T follicular helper cell (primary cell): Measurements from ENCODE around the gene DMAP1.

Experiments
- DNase-seq: peaks from one replicate; pipeline ENCODE4 v3.0.0-alpha.2; 2020; ENCODE audit warnings: low read depth

DMAP1 gene

DNA sequence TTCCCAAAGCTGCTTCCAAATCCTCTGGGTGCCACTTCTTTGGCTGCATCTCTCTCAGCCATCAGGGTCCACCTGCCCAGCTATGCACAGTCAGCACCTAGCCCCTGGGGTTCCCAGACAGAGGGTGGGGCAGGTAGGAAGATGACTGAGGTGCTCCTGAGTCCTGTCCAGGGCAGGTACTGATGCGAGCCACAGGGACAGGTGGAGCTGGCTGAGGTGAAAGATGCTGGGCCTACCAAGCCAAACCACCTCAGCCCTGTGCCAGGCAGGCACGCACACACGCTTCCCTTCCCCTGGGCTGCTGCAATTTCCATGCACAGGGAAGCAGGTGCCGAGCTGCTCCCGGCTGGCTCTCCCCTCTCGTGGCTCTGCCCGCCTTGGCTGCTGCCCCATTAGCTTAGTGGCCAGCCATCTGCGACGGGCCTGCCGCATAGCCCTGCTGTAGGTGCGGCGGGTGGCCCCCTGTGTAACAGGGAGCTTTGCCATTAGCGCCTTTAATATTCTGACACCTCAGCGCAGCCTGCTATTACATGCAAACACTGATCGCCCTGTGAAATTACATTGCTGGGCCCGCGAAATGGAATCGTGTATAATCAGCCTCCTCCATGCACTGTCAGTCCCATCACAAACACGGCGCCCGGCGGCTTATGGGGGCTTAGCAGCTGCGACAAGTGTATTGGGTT, 38.9 kb downstream of the DMAP1 start:
- DNase-seq: no peak

DNA sequence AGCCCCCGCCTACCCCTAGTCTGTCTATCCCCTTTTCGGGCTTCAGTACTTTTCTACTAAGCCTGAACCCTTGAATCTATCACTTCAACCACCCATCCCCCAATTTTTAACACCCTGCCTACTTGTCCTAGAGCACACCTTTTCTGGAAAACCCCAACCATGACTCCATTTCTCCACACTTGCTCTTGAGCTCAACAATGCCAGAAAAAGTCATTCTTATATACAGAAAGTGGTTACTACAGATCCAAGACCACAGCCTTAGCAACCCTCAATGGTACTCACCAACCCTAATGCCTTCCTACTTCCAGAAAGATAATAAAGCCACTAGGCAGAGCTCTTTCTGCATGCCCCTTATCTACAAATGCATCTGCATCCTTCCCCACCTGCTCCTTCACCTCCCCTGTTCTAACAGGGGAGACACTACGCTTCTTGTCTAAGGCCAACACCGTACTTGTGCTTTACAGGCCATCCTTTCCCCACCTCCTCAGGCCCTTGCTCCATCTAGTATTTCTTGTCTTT, 41.2 kb downstream of the DMAP1 start:
- DNase-seq: no peak

DNA sequence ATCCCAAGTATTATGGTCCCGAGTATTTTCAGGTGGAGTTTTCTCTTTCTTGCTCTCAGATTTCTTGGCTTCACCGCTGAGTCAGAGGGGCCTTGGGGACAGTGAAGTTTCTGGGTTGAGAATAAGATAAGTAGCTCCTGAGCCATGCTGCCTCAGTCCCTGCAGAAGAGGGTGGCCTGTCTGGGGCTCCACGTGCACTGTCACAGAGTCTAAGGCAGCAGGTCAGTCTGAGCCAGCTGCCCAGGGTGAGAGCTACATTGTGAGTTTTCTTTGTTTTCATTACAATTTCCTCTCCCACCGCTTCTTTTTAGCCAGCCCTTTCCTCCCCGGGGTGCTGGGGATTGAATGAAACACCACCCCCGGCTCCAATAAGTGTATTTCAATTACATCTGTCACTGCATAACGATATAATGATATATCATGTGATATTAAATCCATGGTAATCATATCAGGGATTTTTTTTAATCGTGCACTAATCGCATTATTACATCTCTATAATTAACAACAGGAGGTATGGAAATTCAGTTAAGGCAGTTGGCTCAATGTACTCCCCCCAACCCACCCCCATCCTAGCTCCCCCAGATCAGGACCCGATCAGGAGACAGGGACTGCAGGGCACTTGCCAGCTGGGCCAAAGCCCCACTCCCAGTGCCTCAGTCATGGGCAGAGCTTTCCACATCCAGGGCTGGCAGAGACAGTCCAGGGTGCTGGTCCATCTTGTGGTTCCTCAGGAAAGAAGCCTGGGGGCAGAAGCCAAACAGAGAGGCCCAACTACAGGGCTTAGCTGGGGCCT, 43.7 kb downstream of the DMAP1 start:
- DNase-seq: no peak

DNA sequence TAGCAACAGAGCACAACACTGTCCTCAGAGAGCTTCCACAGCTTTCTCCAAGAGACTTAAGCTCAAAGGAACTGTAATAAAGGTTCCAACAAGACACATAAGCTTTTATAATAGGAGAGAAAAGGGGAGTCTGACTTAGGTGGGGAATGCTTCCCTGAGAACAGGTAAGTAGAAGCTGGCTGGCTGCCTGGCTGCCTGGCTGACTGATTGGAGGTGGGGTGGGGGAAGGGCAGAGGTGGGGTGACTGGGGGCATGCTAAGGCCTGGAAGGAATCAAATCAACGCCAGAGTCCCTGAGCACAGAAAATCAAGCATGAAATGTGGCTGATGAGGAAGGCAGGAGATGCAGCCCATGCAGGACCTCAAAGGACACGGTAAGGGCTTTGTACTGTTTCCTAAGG, 45.8 kb downstream of the DMAP1 start:
- DNase-seq: no peak

DNA sequence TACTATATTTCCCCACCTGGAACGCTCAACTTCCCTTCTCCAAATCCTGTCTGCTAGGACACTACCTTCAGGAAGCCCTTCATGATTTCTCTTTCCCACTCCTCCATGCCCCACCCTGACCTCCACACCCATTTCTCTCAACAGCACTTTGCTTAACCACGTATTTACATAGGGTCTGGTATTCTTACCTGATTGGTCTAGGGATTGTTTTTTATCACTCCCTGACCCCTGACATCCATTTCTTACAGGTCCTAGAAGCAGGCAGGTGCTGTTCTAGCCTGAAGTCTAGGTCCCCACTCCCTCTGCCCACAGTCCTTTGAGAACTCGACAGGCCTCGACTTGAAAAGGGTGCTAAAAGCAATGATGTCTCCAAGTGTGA, 47.5 kb downstream of the DMAP1 start:
- DNase-seq: no peak

DNA sequence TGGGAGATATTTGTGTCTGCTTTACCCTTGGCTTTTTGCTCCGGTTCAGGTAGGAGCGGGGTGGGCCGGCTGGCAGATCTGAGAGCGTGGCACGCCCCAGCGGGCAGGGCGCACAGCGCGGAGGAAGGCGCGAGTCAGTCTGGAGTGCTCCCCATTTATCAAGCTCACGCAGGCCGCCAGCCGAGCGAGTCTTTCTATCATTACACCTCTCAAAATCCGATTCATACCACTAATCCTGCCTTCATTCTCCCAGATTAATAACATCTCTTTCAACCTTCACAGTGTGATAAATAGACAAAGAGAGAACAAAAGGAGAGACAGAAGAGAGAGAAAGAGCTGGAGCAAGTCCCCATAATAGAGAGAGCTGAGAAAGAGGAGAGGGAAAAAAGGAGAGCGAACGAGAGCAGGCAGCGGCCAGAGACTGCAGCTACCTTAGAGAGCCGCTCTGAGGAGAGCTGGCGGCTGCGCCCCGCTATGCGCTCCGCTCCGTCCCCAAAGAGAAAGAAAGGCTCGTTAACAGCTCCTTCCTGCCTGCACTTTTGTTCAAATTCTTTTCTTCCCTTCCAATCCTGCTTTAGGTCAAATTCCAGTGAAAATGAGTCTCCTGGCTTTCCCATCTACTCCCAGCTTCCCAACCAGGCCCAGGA, 48.0 kb downstream of the DMAP1 start:
- no peak for DNase-seq

DNA sequence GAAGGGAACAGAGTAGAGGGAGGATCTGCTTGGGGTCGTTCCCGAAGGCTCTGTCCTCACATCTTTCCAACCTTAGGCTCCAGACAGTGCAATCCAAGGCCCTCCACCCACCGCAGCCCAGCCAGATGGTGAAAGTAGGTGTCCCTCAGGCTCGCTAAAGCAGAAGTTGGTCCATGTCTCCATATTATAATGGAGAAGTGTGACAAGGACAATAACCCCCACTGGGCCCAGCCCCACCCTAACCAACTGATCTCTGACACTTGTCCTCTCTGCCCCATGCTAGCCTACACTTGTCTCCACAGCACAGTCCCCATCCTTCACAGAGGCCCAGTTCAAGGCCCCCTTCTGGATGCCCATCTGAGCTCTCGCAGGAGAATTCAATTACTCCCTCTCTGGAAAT, 48.7 kb downstream of the DMAP1 start:
- DNase-seq: no peak

DNA sequence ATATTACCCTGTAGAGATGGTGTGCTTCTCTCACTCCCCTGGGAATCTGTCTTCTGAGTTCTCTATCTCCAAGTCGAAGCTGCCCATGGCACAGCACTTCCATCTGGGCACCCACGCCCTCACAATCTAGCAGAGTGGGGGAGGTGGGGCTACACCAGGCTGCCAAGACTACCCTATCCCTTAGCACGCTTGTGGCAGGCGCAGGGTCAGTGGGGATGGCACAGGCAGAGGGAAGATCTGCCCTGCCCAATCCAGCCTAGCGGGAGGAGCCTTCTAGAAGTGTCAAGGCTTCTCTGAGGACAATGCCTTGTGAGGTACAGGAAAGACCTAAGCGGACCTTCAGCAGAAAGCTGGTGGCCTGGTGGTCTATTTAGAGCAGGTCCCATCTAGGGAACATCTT, 49.1 kb downstream of the DMAP1 start:
- no peak for DNase-seq

DNA sequence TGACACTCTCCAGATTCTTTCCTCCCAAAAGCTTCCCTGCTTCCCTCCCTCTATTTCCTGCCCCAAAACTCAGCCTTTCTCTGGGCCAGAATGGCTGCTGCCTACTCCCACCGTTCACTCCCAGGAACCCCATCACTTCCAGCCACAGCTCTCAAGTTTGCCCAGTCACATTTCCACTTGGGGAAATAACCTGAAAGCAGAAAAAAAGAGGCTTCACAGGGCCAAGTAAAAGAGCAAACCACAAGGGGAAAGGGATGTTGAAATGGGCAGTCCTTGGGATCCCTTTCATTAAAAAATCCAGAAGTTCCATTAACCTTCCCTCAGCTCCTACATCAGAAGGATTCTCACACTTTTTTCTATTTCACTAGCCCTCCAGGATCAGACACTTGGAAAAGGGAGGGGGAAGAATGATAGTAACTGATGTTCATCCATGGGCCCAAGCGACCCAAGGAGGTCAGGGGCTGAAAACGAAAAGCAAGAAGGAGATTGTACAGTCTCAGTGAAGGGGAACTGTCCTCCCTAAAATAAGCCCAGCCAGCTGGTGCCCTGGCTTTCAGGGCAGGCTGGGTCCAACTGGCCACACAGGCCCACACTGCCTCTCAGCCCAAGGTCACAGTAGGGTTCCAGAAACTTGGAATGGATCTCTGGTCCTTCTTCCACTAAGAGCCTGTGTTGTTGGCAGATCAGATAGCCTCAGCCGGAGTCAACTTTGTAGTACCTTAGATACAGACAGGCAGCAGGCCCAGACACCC, 49.7 kb downstream of the DMAP1 start:
- no peak for DNase-seq

DNA sequence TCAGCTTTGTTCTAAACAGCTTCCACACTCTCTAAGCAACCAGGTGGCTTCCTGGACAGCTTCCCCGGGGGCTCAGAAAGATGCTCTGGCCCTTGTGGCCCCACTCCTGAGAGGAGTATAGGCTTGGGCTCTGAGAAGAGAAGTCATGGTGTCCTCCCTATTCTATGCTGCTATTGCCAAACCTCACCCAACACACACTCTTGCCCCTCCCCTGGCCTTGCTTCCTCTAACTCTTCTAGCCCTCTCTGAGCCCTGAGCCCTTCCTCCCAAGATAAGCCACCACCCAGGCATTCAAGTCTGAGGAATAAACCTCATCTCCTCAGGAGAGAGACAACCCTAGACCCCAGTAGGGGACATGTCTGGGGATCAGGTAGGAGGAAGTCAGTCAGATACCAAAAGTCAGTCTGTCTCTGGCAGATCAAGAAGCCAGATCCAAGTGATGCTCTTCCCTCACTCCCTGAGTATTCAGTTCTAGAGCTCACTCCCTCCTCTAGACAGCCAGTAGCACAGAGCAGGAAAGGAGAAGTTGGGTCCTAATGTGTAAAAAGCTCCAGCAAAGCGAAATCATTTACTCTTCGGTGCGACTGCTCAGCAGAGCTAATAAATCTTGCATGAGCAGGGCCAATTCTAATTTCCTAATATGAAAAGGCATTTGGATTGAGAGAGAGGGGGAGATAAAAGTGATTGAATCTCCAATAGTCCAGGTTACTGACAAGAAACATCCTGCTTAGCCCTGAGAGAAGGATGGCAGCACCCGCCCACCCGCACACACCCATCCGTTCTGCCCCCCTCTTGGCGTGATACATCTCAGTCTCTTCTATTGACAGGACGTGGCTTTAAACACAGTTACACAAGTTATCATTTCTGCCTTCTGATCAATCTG, 50.5 kb downstream of the DMAP1 start:
- no peak for DNase-seq

DNA sequence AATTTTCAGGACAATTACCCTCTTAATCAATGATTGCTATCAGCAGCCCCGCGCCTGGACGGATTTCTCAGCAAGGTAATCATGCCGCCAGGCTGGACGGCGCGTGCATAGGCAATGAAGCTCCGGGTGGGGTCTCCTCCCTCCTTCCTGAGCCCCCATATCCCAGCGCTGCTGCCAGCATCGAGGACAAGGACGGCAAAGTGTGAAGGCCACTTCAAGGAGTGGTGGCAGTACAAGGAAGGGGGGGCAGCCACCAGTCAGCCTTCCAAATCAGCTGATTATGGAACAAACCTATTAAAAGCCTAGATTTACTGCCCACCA, 51.1 kb downstream of the DMAP1 start:
- DNase-seq: no peak

DNA sequence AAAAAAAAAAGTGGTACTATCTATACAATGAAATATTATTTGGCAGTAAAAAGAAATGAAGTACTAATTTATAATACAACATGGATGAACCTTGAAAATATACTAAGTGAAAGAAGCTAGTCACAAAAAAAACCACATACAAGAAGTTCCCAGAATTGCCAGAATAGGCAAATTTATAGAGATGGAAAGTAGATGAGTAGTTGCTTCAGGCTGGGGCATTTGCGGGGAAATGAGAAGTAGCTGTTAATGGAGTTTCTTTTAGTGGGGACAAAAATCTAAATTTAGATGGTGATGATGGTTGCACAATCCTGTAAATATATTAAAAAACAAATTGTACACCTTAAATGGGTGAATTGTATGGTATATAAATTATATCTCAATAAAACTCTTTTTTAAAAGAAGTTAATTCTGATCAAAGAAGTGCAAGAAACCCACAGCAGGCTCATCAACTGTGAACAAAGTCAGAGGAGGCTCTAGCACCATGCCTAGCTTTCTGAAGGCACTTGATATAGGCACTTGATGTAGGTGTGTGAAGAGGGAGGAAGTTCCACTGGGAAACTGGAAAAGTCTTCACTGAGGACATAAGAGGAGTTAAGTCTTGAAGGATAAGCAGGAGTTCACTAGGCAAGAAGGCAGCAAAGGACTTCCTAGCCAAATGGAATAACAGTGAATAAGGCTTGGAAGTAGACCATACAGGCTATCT, 52.5 kb downstream of the DMAP1 start:
- no peak for DNase-seq

DNA sequence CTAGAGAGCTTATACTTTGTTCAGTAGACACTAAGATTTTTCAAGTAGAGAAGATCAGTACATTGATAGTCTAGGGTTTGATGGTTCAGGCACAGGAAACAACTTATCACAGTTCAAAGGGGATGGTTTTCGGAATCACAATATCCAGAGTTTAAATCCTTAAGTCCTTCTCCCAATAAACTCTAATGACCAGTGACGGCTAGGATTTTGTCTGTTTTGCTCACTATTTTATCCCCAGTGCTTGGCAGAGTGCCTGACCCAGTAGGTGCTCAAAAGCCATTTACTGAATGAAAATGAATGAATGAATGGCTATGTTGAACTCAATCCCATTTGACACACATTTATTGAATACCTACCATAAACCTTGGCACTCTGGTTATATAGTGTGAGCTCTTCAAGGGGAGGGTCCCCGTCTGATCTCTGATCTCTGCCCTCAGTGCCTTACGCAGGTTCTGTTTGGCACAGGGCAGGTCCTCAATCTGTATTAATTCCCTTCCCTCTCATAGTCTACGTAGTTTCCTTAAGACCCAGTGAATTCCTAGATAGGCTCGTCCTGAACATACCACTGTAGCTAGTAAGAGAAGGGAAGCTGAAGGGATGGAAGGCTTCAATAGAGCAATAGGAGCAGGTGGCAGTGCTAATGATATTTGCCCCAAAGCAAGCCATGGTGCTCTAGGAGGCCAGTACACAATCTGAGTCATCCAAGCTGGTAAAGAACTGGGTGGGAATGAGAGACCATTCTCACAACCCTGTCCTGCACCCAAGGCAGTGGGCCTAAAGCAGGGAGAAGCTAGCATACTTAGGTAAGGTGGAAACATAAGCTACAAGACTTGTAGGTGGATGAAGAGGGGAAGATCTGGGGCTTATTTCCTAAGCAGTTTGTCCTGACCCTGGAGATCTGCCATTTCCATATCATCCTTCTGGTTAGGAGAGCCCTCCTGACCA, 53.4 kb downstream of the DMAP1 start:
- no peak for DNase-seq

DNA sequence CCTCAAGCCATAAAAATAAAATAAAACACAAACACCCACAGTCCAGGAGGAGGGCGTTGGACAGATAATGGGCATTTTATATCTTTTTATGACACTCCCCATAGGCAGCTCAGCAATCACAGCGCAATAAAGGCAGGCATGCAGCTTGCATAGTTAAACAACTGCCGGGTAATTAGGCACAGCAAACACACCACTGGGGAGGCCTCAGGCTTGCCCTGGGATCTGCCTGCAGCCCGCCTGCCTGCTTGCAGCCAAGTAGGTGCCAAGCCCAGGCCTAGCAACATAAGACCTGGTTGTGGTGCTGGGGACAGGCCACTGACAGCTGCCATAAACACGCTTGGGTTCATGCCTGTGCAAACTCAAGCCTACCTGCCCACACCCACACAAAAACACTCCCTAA, 54.2 kb downstream of the DMAP1 start:
- no peak for DNase-seq

DNA sequence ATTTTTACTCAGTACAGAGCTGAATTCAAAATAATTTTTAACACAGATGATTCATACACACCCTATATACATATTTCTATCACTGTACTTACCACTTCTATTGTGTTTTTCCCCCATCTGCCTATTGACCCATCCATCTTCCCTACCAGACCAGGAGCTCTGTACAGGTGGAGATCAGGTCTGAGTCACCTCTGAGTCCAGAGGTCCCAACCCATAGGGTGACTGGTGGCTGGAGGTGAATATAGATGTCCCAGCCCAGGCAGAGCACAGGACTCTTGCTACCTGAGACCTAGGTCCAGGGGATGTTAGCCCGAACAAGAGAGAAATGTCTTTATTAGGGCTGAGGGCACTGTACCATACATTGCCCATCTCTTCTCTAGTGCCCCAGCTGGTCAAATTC, 54.8 kb downstream of the DMAP1 start:
- DNase-seq: no peak
